Measurements from ENCODE around the gene TMC8. TPM values are rescaled to one million over a fixed set of nuclear protein-coding genes. Genes with fewer than 3 reads are reported as not detected.
A peak's percentile ranks its signal among the peaks of the same experiment; 100 is the strongest.

TMC8 gene
- total RNA-seq, 1 experiment from 2014 or later, result not detected

GRCh38 chr17:78174870-78175642, 44.5 kb downstream of the TMC8 start:
- no peaks in the 10 kb centered on the region for H3K9me3 Mint-ChIP-seq (ENCODE audit: unreplicated experiment)
- peaks cover 24% of the 10 kb centered on the region for H3K4me1 Mint-ChIP-seq (ENCODE audit: low read depth, unreplicated experiment)
- H3K27me3 Mint-ChIP-seq (ENCODE audit: insufficient read depth, unreplicated experiment), result no peaks in the 10 kb centered on the region
- no peaks in the 10 kb centered on the region for H3K27me3 ChIP-seq (replicated peaks; ENCODE audit: control insufficient read depth, insufficient read depth, low read length)
- ChIA-PET POLR2A (interaction anchor here (1.1 to 1.4 kb wide), 2 partner anchors 12 to 193 kb away, joined by 3 to 5 read pairs; partner anchors contain the start of genes AFMID and TK1), CTCF (interaction anchor here (0.9 to 1.8 kb wide), 3 partner anchors 12 to 76 kb away, joined by 4 to 7 read pairs (median 4); partner anchors contain the start of genes AFMID and TK1)
- no peaks in the 10 kb centered on the region for H3K9me3 ChIP-seq
- H3K36me3 ChIP-seq (ENCODE audit: control insufficient read depth, insufficient read depth, low read length), result peaks cover 2% of the 10 kb centered on the region
- H3K4me3 ChIP-seq (ENCODE audit: low read depth, low read length), result no peak overlapping the region
- H3K4me3 Mint-ChIP-seq (ENCODE audit: unreplicated experiment), result no peak overlapping the region
- peaks cover 16% of the 10 kb centered on the region; the same call in 1 of the 2 replicates for H3K4me1 ChIP-seq
- TF ChIP-seq CTCF (IDR thresholded peaks at IDR 0.05; ENCODE audit: insufficient read depth in 1 of 2, low read depth in 1 of 2, low read length in 1 of 2, severe bottlenecking in 1 of 2, unreplicated experiment in 1 of 2), result peak in 1 of 2 experiments; percentile 20
- peaks cover 98% of the 10 kb centered on the region for H3K36me3 Mint-ChIP-seq (ENCODE audit: insufficient read depth, unreplicated experiment)
- BruUV-seq (replicated peaks), result no TSS peak
- H3K27ac Mint-ChIP-seq (ENCODE audit: unreplicated experiment), result peak overlapping the region; percentile 75
- intact Hi-C loops (cut with micrococcal nuclease; ENCODE audit: unreplicated experiment), result no loop called here
- no peak for DNase-seq

- intact Hi-C loops (cut with micrococcal nuclease; ENCODE audit: unreplicated experiment), result no loop called here
- no TSS peak for BruUV-seq (replicated peaks)
- no peak overlapping the region for H3K4me3 ChIP-seq (ENCODE audit: low read depth, low read length)
- Mint-ChIP-seq H3K9me3 (ENCODE audit: unreplicated experiment) (no peaks in the 10 kb centered on the region), H3K27me3 (ENCODE audit: insufficient read depth, unreplicated experiment) (no peaks in the 10 kb centered on the region), H3K4me1 (ENCODE audit: low read depth, unreplicated experiment) (peaks cover 24% of the 10 kb centered on the region), H3K27ac (ENCODE audit: unreplicated experiment) (peak overlapping the region; percentile 75), H3K36me3 (ENCODE audit: insufficient read depth, unreplicated experiment) (peaks cover 98% of the 10 kb centered on the region), H3K4me3 (ENCODE audit: unreplicated experiment) (no peak overlapping the region)
- H3K36me3 ChIP-seq (ENCODE audit: control insufficient read depth, insufficient read depth, low read length), result peaks cover 2% of the 10 kb centered on the region
- no peak for DNase-seq
- ChIA-PET POLR2A (interaction anchor here (1.3 to 1.4 kb wide), 2 partner anchors 11 to 48 kb away, joined by 4 to 5 read pairs; partner anchors contain the start of genes AFMID, TK1 and TMC6), CTCF (interaction anchor here (1.7 to 1.8 kb wide), 2 partner anchors 11 to 30 kb away, joined by 4 to 7 read pairs; partner anchors contain the start of genes AFMID and TK1)
- H3K9me3 ChIP-seq, result no peaks in the 10 kb centered on the region
- peaks cover 14% of the 10 kb centered on the region; the same call in 1 of the 2 replicates for H3K4me1 ChIP-seq
- TF ChIP-seq CTCF (IDR thresholded peaks at IDR 0.05; ENCODE audit: insufficient read depth in 1 of 2, low read depth in 1 of 2, low read length in 1 of 2, severe bottlenecking in 1 of 2, unreplicated experiment in 1 of 2), result no peak
- H3K27me3 ChIP-seq (replicated peaks; ENCODE audit: control insufficient read depth, insufficient read depth, low read length), result no peaks in the 10 kb centered on the region
Measured at GRCh38 chr17:78175643-78175981, 45.0 kb downstream of the TMC8 start.

- Histone ChIP-seq H3K4me3 (ENCODE audit: low read depth, low read length) (no peak overlapping the region), H3K36me3 (ENCODE audit: control insufficient read depth, insufficient read depth, low read length) (peaks cover 2% of the 10 kb centered on the region), H3K9me3 (no peaks in the 10 kb centered on the region), H3K27me3 (replicated peaks; ENCODE audit: control insufficient read depth, insufficient read depth, low read length) (no peaks in the 10 kb centered on the region), H3K4me1 (peaks cover 14% of the 10 kb centered on the region; the same call in 1 of the 2 replicates)
- intact Hi-C loops (cut with micrococcal nuclease; ENCODE audit: unreplicated experiment), result loop anchor here (1.0 kb wide), 1 partner anchor 64 kb away; no protein-coding TSS in a partner anchor
- ChIA-PET CTCF (interaction anchor here (0.6 to 2.5 kb wide), 9 partner anchors 11 to 92 kb away, joined by 3 to 15 read pairs (median 4); partner anchors contain the start of genes AFMID and TK1), POLR2A (interaction anchor here (0.9 to 1.3 kb wide), 3 partner anchors 10 to 48 kb away, joined by 3 to 4 read pairs (median 4); partner anchors contain the start of genes TK1 and TMC6)
- peak; percentile 85 to 86 for TF ChIP-seq CTCF (IDR thresholded peaks at IDR 0.05; ENCODE audit: insufficient read depth in 1 of 2, low read depth in 1 of 2, low read length in 1 of 2, severe bottlenecking in 1 of 2, unreplicated experiment in 1 of 2)
- H3K9me3 Mint-ChIP-seq (ENCODE audit: unreplicated experiment), result no peaks in the 10 kb centered on the region
- no peak overlapping the region for H3K4me3 Mint-ChIP-seq (ENCODE audit: unreplicated experiment)
- peak overlapping the region; percentile 75 for H3K27ac Mint-ChIP-seq (ENCODE audit: unreplicated experiment)
- BruUV-seq (replicated peaks), result no TSS peak
- H3K36me3 Mint-ChIP-seq (ENCODE audit: insufficient read depth, unreplicated experiment), result peaks cover 98% of the 10 kb centered on the region
- peak in 1 of 2 experiments; percentile 79 for DNase-seq
- no peaks in the 10 kb centered on the region for H3K27me3 Mint-ChIP-seq (ENCODE audit: insufficient read depth, unreplicated experiment)
- peaks cover 24% of the 10 kb centered on the region for H3K4me1 Mint-ChIP-seq (ENCODE audit: low read depth, unreplicated experiment)
Measured at GRCh38 chr17:78176548-78177025, 46.0 kb downstream of the TMC8 start.

All from Caco-2 (cell line).